ENCODE measurements around the gene NKX1-1.

- TF ChIP-seq CTCF (conservative IDR thresholded peaks at IDR 0.05; ENCODE audit: low read depth in 2 of 2) = no peak
- TF ChIP-seq EZH2phosphoT487 (IDR thresholded peaks at IDR 0.05; ENCODE audit: unreplicated experiment) = no peak
- no peak for TF ChIP-seq POLR2AphosphoS5 (IDR thresholded peaks at IDR 0.05; ENCODE audit: low read depth)
These were observed 46.3 kb upstream of the NKX1-1 start for GRCh38 chr4:1452431-1453051.
